ENCODE data around the gene KIRREL3.

Gene KIRREL3

DNA sequence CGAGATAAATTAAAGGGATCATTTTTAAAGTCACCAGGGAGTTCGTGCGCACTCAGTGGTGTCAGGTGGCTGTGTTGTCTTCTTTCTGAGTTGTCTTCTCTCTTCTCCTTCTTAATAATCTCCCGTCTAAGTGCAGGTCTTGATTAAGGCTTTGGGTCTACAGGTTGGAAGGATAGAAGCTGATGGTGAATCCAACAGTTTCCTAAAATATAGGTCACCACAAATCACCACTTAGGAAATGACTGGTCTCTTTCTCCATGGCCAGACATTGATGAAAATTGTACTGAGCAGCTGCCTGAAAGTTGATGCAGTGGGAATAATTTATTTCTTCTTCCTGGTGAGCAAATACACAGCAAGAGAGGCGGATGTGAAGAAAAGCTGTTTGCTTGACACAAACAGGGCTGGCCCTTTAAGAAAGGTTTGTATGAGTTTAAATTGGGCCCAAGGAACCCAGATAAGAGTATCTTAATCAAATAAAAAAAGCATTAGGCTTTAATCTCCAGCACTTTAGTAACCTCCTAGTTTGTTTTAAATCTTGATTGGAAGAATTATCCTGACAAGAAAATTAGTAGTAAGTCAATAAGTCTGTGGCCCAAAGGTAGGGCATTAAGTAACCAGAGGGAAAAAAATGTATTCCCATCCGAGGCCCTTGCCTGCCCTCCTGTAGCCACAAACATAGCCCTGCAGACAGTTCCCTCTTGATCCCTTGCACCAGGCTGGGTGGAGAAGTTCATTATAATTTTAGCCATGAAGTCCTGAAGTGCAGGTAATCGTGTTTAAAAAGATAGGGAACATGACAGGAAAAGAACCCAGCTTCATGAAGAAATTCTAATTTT lies 245.8 kb downstream of the KIRREL3 start:
- Histone ChIP-seq H3K27ac (ENCODE audit: low read depth, low read length) (no peak overlapping the region), H3K9me3 (ENCODE audit: insufficient read depth, low read length) (no peaks in the 10 kb centered on the region), H3K4me3 (ENCODE audit: insufficient read depth, low read length, poor library complexity, severe bottlenecking) (no peak overlapping the region), H2AFZ (ENCODE audit: low read depth, low read length, severe bottlenecking) (no peak overlapping the region), H3K36me3 (ENCODE audit: low read length) (no peaks in the 10 kb centered on the region), H4K20me1 (ENCODE audit: low read depth, low read length) (no peaks in the 10 kb centered on the region), H3K9ac (ENCODE audit: low read length) (no peak overlapping the region), H3K79me2 (ENCODE audit: insufficient read depth, low read length) (no peaks in the 10 kb centered on the region), H3K9me2 (replicated peaks; ENCODE audit: insufficient read depth, low read length) (no peaks in the 10 kb centered on the region), H3K4me2 (ENCODE audit: low read depth, low read length, poor library complexity, severe bottlenecking) (no peak overlapping the region), H3K27me3 (ENCODE audit: low read length) (no peaks in the 10 kb centered on the region), H3F3A (ENCODE audit: insufficient read depth) (no peaks in the 10 kb centered on the region)
- no peak for TF ChIP-seq EZH2phosphoT487 (conservative IDR thresholded peaks at IDR 0.05; ENCODE audit: low read length)
- TF ChIP-seq, protein P1, sequence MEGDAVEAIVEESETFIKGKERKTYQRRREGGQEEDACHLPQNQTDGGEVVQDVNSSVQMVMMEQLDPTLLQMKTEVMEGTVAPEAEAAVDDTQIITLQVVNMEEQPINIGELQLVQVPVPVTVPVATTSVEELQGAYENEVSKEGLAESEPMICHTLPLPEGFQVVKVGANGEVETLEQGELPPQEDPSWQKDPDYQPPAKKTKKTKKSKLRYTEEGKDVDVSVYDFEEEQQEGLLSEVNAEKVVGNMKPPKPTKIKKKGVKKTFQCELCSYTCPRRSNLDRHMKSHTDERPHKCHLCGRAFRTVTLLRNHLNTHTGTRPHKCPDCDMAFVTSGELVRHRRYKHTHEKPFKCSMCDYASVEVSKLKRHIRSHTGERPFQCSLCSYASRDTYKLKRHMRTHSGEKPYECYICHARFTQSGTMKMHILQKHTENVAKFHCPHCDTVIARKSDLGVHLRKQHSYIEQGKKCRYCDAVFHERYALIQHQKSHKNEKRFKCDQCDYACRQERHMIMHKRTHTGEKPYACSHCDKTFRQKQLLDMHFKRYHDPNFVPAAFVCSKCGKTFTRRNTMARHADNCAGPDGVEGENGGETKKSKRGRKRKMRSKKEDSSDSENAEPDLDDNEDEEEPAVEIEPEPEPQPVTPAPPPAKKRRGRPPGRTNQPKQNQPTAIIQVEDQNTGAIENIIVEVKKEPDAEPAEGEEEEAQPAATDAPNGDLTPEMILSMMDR (IDR thresholded peaks at IDR 0.05; ENCODE audit: insufficient read depth, low read length, poor library complexity, severe bottlenecking), result no peak

DNA sequence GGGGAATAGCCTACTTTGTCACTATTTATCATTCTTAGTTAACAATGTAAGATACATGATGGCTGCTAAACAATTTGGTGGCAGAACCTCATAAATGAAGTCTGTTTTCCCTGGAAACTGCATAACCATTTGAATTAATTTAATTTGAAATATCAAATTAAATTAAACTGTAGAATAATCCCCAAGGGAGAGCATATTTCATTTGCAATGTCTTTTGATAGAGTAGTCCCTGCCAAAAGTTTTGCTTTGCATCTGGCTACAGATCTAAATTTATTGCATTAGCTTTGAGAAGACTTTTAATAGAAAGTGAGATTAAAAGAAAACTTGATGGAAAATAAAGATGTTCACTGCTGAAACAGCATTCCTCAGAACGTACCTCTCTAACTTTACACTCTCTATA lies 246.6 kb downstream of the KIRREL3 start:
- Histone ChIP-seq H3K27ac (ENCODE audit: low read depth, low read length) (no peak overlapping the region), H3F3A (ENCODE audit: insufficient read depth) (no peaks in the 10 kb centered on the region), H3K9me3 (ENCODE audit: insufficient read depth, low read length) (no peaks in the 10 kb centered on the region), H3K36me3 (ENCODE audit: low read length) (no peaks in the 10 kb centered on the region), H4K20me1 (ENCODE audit: low read depth, low read length) (no peaks in the 10 kb centered on the region), H3K79me2 (ENCODE audit: insufficient read depth, low read length) (no peaks in the 10 kb centered on the region), H3K4me2 (ENCODE audit: low read depth, low read length, poor library complexity, severe bottlenecking) (no peak overlapping the region), H3K27me3 (ENCODE audit: low read length) (no peaks in the 10 kb centered on the region), H3K9ac (ENCODE audit: low read length) (no peak overlapping the region), H3K9me2 (replicated peaks; ENCODE audit: insufficient read depth, low read length) (no peaks in the 10 kb centered on the region), H2AFZ (ENCODE audit: low read depth, low read length, severe bottlenecking) (no peak overlapping the region), H3K4me3 (ENCODE audit: insufficient read depth, low read length, poor library complexity, severe bottlenecking) (no peak overlapping the region)
- TF ChIP-seq, protein P1 (IDR thresholded peaks at IDR 0.05; ENCODE audit: insufficient read depth, low read length, poor library complexity, severe bottlenecking), result no peak
- no peak for TF ChIP-seq EZH2phosphoT487 (conservative IDR thresholded peaks at IDR 0.05; ENCODE audit: low read length)

DNA sequence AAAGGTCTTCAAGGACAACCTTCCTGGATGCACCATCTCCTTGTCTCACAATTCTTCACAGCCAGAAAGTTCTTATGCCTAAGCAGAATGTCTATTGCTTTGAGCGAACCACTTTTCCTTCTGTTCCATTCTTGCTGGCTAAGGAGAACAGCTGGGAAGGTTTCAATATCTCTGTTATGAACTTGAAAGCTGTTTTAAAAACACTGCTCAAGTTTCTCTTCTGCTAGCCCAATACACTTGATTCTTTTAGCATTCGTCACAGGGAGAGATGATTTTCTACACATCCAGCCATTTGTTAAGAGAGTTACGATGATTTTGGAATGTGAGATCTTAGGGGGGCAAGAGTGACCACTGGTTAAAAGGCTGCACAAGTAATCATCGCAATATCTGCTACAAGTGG lies 249.3 kb downstream of the KIRREL3 start:
- no peaks in the 10 kb centered on the region for H3K79me2 ChIP-seq (ENCODE audit: insufficient read depth, low read length)
- H3K27ac ChIP-seq (ENCODE audit: low read depth, low read length), result no peak overlapping the region
- H3K9me2 ChIP-seq (replicated peaks; ENCODE audit: insufficient read depth, low read length), result no peaks in the 10 kb centered on the region
- H2AFZ ChIP-seq (ENCODE audit: low read depth, low read length, severe bottlenecking), result no peak overlapping the region
- no peaks in the 10 kb centered on the region for H3K36me3 ChIP-seq (ENCODE audit: low read length)
- H3K9me3 ChIP-seq (ENCODE audit: insufficient read depth, low read length), result no peaks in the 10 kb centered on the region
- no peak overlapping the region for H3K4me2 ChIP-seq (ENCODE audit: low read depth, low read length, poor library complexity, severe bottlenecking)
- TF ChIP-seq, protein P1 (IDR thresholded peaks at IDR 0.05; ENCODE audit: insufficient read depth, low read length, poor library complexity, severe bottlenecking), result no peak
- TF ChIP-seq EZH2phosphoT487 (conservative IDR thresholded peaks at IDR 0.05; ENCODE audit: low read length), result no peak
- H3K27me3 ChIP-seq (ENCODE audit: low read length), result no peaks in the 10 kb centered on the region
- no peaks in the 10 kb centered on the region for H3F3A ChIP-seq (ENCODE audit: insufficient read depth)
- H3K9ac ChIP-seq (ENCODE audit: low read length), result no peak overlapping the region
- H3K4me3 ChIP-seq (ENCODE audit: insufficient read depth, low read length, poor library complexity, severe bottlenecking), result no peak overlapping the region
- no peaks in the 10 kb centered on the region for H4K20me1 ChIP-seq (ENCODE audit: low read depth, low read length)

Measured in SU-DHL-6 (cell line).